ENCODE data around the gene AR. TPM values are rescaled to one million over a fixed set of nuclear protein-coding genes. Genes with fewer than 3 reads are reported as not detected.

The AR gene
- polyA plus RNA-seq, 1 donor (not counting 4 experiments of a cell fraction or from before 2014, with no cell fraction given), result 0.47 TPM

GRCh38 chrX:67523932-67524331 lies 19.9 kb upstream of the AR start:
- Histone ChIP-seq H4K20me1 (ENCODE audit: control insufficient read depth, extremely low read depth, insufficient read depth, low read length) (no peaks in the 10 kb centered on the region), H2AFZ (ENCODE audit: control insufficient read depth, low read length) (no peak overlapping the region), H3K9me1 (ENCODE audit: control insufficient read depth, extremely low read depth, insufficient read depth, low read length) (no peaks in the 10 kb centered on the region), H3K4me1 (ENCODE audit: control insufficient read depth, extremely low read depth, insufficient read depth, low read length) (no peaks in the 10 kb centered on the region), H3K27me3 (ENCODE audit: control insufficient read depth, extremely low read depth, insufficient read depth, low read length) (no peaks in the 10 kb centered on the region), H3K9me3 (ENCODE audit: control insufficient read depth, low read depth, low read length) (no peaks in the 10 kb centered on the region), H3K79me2 (ENCODE audit: control insufficient read depth, insufficient read depth, low read length) (no peaks in the 10 kb centered on the region), H3K4me2 (ENCODE audit: control insufficient read depth, extremely low read depth, insufficient read depth, low read depth, low read length) (no peak overlapping the region), H3K4me3 (ENCODE audit: control insufficient read depth in 2 of 3, extremely low read depth in 1 of 3, insufficient read depth in 2 of 3, low read depth in 1 of 3, low read length in 3 of 3) (no peak overlapping the region), H3K9ac (ENCODE audit: control insufficient read depth, extremely low read depth, insufficient read depth, low read length) (no peak overlapping the region), H3K36me3 (ENCODE audit: control insufficient read depth in 2 of 2, extremely low read depth in 1 of 2, insufficient read depth in 2 of 2, low read length in 2 of 2) (no peaks in the 10 kb centered on the region), H3K27ac (ENCODE audit: control insufficient read depth, insufficient read depth, low read length) (no peak overlapping the region)
- DNase-seq (ENCODE audit: low read depth, low spot score), result no peak
- no peak for FAIRE-seq
- dilution Hi-C loops (cut with MboI; ENCODE audit: extremely low pct_ligation_motif_present, low sequenced_read_pairs), result no loop called here
- TF ChIP-seq CTCF (optimal IDR thresholded peaks at IDR 0.05 in 1 of 3, IDR thresholded peaks at IDR 0.05 in 1 of 3, conservative IDR thresholded peaks at IDR 0.05 in 1 of 3; ENCODE audit: extremely low read depth in 1 of 3, insufficient read depth in 2 of 3, low read length in 3 of 3) (no peak), EZH2 (IDR thresholded peaks at IDR 0.05; ENCODE audit: low read length) (no peak)

GRCh38 chrX:67524428-67524827 lies 19.4 kb upstream of the AR start:
- no peaks in the 10 kb centered on the region for H3K9me1 ChIP-seq (ENCODE audit: control insufficient read depth, extremely low read depth, insufficient read depth, low read length)
- dilution Hi-C loops (cut with MboI; ENCODE audit: extremely low pct_ligation_motif_present, low sequenced_read_pairs), result no loop called here
- no peaks in the 10 kb centered on the region for H3K79me2 ChIP-seq (ENCODE audit: control insufficient read depth, insufficient read depth, low read length)
- H3K4me1 ChIP-seq (ENCODE audit: control insufficient read depth, extremely low read depth, insufficient read depth, low read length), result no peaks in the 10 kb centered on the region
- H2AFZ ChIP-seq (ENCODE audit: control insufficient read depth, low read length), result no peak overlapping the region
- H3K27ac ChIP-seq (ENCODE audit: control insufficient read depth, insufficient read depth, low read length), result no peak overlapping the region
- H3K36me3 ChIP-seq (ENCODE audit: control insufficient read depth in 2 of 2, extremely low read depth in 1 of 2, insufficient read depth in 2 of 2, low read length in 2 of 2), result no peaks in the 10 kb centered on the region
- H3K9me3 ChIP-seq (ENCODE audit: control insufficient read depth, low read depth, low read length), result no peaks in the 10 kb centered on the region
- no peaks in the 10 kb centered on the region for H3K27me3 ChIP-seq (ENCODE audit: control insufficient read depth, extremely low read depth, insufficient read depth, low read length)
- H4K20me1 ChIP-seq (ENCODE audit: control insufficient read depth, extremely low read depth, insufficient read depth, low read length), result no peaks in the 10 kb centered on the region
- no peak overlapping the region for H3K4me3 ChIP-seq (ENCODE audit: control insufficient read depth in 2 of 3, extremely low read depth in 1 of 3, insufficient read depth in 2 of 3, low read depth in 1 of 3, low read length in 3 of 3)
- DNase-seq (ENCODE audit: low read depth, low spot score), result no peak
- TF ChIP-seq EZH2 (IDR thresholded peaks at IDR 0.05; ENCODE audit: low read length), result no peak
- TF ChIP-seq CTCF (optimal IDR thresholded peaks at IDR 0.05 in 1 of 3, IDR thresholded peaks at IDR 0.05 in 1 of 3, conservative IDR thresholded peaks at IDR 0.05 in 1 of 3; ENCODE audit: extremely low read depth in 1 of 3, insufficient read depth in 2 of 3, low read length in 3 of 3), result no peak
- H3K4me2 ChIP-seq (ENCODE audit: control insufficient read depth, extremely low read depth, insufficient read depth, low read depth, low read length), result no peak overlapping the region
- H3K9ac ChIP-seq (ENCODE audit: control insufficient read depth, extremely low read depth, insufficient read depth, low read length), result no peak overlapping the region
- no peak for FAIRE-seq
